GM21576 (cell line): ENCODE data around the gene CRMP1.

ENCODE experiments used
- ATAC-seq: cut with Tn5 transposase; IDR thresholded peaks from one replicate; pipeline ENCODE4 v1.9.1; 2021; ENCODE audit warnings: mild to moderate bottlenecking, moderate library complexity; ENCODE audit not compliant: unreplicated experiment

CRMP1 gene

GRCh38 chr4:5890063-5890727, 2.7 kb downstream of the CRMP1 start:
- no peak for ATAC-seq

- ATAC-seq = no peak
These were observed 3.7 kb downstream of the CRMP1 start for GRCh38 chr4:5889002-5889696.

GRCh38 chr4:5888222-5889001, 4.5 kb downstream of the CRMP1 start:
- no peak for ATAC-seq

GRCh38 chr4:5887361-5888221, 5.3 kb downstream of the CRMP1 start:
- ATAC-seq = no peak

- ATAC-seq = no peak
These were observed 5.9 kb downstream of the CRMP1 start for GRCh38 chr4:5887011-5887360.

- ATAC-seq = no peak
These were observed 7.2 kb downstream of the CRMP1 start for GRCh38 chr4:5885733-5886132.

GRCh38 chr4:5884796-5885195, 8.1 kb downstream of the CRMP1 start:
- ATAC-seq = no peak

GRCh38 chr4:5883916-5884315, 9.0 kb downstream of the CRMP1 start:
- ATAC-seq = no peak

GRCh38 chr4:5882947-5883346, 9.9 kb downstream of the CRMP1 start:
- no peak for ATAC-seq

GRCh38 chr4:5881340-5881739, 11.5 kb downstream of the CRMP1 start:
- no peak for ATAC-seq

GRCh38 chr4:5878359-5878758, 14.5 kb downstream of the CRMP1 start:
- ATAC-seq = no peak

- no peak for ATAC-seq
These were observed 15.5 kb downstream of the CRMP1 start for GRCh38 chr4:5877392-5877791.

GRCh38 chr4:5874811-5875449, 18.0 kb downstream of the CRMP1 start:
- no peak for ATAC-seq

- no peak for ATAC-seq
These were observed 22.2 kb downstream of the CRMP1 start for GRCh38 chr4:5870701-5871100.

- ATAC-seq = no peak
These were observed 22.8 kb downstream of the CRMP1 start for GRCh38 chr4:5869966-5870619.

GRCh38 chr4:5867866-5868265, 25.0 kb downstream of the CRMP1 start:
- ATAC-seq = no peak

- ATAC-seq = no peak
These were observed 25.8 kb downstream of the CRMP1 start for GRCh38 chr4:5866841-5867813.

- ATAC-seq = no peak
These were observed 26.8 kb downstream of the CRMP1 start for GRCh38 chr4:5865896-5866599.
